Measurements from ENCODE around the gene ITGA5. TPM values are rescaled to one million over a fixed set of nuclear protein-coding genes. Genes with fewer than 3 reads are reported as not detected.

The ITGA5 gene
- total RNA-seq, 1 donor from 2014 or later = 55.3 TPM

- TF ChIP-seq CTCF (IDR thresholded peaks at IDR 0.05; ENCODE audit: borderline replicate concordance) = no peak
- intact Hi-C loops (cut with micrococcal nuclease) = no loop called here
- Histone ChIP-seq H3K4me1 (peaks cover 23% of the 10 kb centered on the region), H3K27me3 (ENCODE audit: low read depth) (no peaks in the 10 kb centered on the region), H3K36me3 (peaks cover 36% of the 10 kb centered on the region), H3K4me3 (no peak overlapping the region), H3K9me3 (replicated peaks) (no peaks in the 10 kb centered on the region), H3K27ac (replicated peaks) (no peak overlapping the region)
- DNase-seq = no peak
These were observed 26.4 kb downstream of the ITGA5 start for GRCh38 chr12:54392485-54393206.

- DNase-seq = peak; percentile 11
- H3K27me3 ChIP-seq (ENCODE audit: low read depth) = no peaks in the 10 kb centered on the region
- peaks cover 18% of the 10 kb centered on the region for H3K36me3 ChIP-seq
- H3K4me1 ChIP-seq = peaks cover 16% of the 10 kb centered on the region
- no peaks in the 10 kb centered on the region for H3K9me3 ChIP-seq (replicated peaks)
- TF ChIP-seq CTCF (IDR thresholded peaks at IDR 0.05; ENCODE audit: borderline replicate concordance) = no peak
- H3K4me3 ChIP-seq = peak overlapping the region; percentile 59
- no peak overlapping the region for H3K27ac ChIP-seq (replicated peaks)
- intact Hi-C loops (cut with micrococcal nuclease) = no loop called here
These were observed 28.2 kb downstream of the ITGA5 start for GRCh38 chr12:54390668-54391551.

GRCh38 chr12:54390176-54390667 is 28.8 kb downstream of the ITGA5 start:
- H3K4me1 ChIP-seq = peaks cover 18% of the 10 kb centered on the region
- H3K4me3 ChIP-seq = no peak overlapping the region
- peak; percentile 13 for DNase-seq
- H3K9me3 ChIP-seq (replicated peaks) = no peaks in the 10 kb centered on the region
- H3K36me3 ChIP-seq = peaks cover 11% of the 10 kb centered on the region
- no peaks in the 10 kb centered on the region for H3K27me3 ChIP-seq (ENCODE audit: low read depth)
- no peak overlapping the region for H3K27ac ChIP-seq (replicated peaks)
- intact Hi-C loops (cut with micrococcal nuclease) = no loop called here
- no peak for TF ChIP-seq CTCF (IDR thresholded peaks at IDR 0.05; ENCODE audit: borderline replicate concordance)

GRCh38 chr12:54389607-54390175 is 29.4 kb downstream of the ITGA5 start:
- DNase-seq = peak; percentile 14
- intact Hi-C loops (cut with micrococcal nuclease) = no loop called here
- H3K4me1 ChIP-seq = peaks cover 22% of the 10 kb centered on the region
- no peaks in the 10 kb centered on the region for H3K27me3 ChIP-seq (ENCODE audit: low read depth)
- H3K9me3 ChIP-seq (replicated peaks) = no peaks in the 10 kb centered on the region
- H3K4me3 ChIP-seq = no peak overlapping the region
- H3K27ac ChIP-seq (replicated peaks) = no peak overlapping the region
- H3K36me3 ChIP-seq = peaks cover 6% of the 10 kb centered on the region
- no peak for TF ChIP-seq CTCF (IDR thresholded peaks at IDR 0.05; ENCODE audit: borderline replicate concordance)

GRCh38 chr12:54389134-54389508 is 29.9 kb downstream of the ITGA5 start:
- Histone ChIP-seq H3K27me3 (ENCODE audit: low read depth) (no peaks in the 10 kb centered on the region), H3K4me1 (peaks cover 22% of the 10 kb centered on the region), H3K36me3 (peaks cover under 1% of the 10 kb centered on the region), H3K27ac (replicated peaks) (no peak overlapping the region), H3K4me3 (no peak overlapping the region), H3K9me3 (replicated peaks) (no peaks in the 10 kb centered on the region)
- no peak for TF ChIP-seq CTCF (IDR thresholded peaks at IDR 0.05; ENCODE audit: borderline replicate concordance)
- no peak for DNase-seq
- intact Hi-C loops (cut with micrococcal nuclease) = no loop called here

All from left ventricle myocardium inferior (tissue), 1 donor.